Measurements from ENCODE around the gene KASH5.

- TF ChIP-seq, protein P1, sequence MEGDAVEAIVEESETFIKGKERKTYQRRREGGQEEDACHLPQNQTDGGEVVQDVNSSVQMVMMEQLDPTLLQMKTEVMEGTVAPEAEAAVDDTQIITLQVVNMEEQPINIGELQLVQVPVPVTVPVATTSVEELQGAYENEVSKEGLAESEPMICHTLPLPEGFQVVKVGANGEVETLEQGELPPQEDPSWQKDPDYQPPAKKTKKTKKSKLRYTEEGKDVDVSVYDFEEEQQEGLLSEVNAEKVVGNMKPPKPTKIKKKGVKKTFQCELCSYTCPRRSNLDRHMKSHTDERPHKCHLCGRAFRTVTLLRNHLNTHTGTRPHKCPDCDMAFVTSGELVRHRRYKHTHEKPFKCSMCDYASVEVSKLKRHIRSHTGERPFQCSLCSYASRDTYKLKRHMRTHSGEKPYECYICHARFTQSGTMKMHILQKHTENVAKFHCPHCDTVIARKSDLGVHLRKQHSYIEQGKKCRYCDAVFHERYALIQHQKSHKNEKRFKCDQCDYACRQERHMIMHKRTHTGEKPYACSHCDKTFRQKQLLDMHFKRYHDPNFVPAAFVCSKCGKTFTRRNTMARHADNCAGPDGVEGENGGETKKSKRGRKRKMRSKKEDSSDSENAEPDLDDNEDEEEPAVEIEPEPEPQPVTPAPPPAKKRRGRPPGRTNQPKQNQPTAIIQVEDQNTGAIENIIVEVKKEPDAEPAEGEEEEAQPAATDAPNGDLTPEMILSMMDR (IDR thresholded peaks at IDR 0.05; ENCODE audit: insufficient read depth, low read length), result no peak
- TF ChIP-seq POLR2AphosphoS5 (IDR thresholded peaks at IDR 0.05; ENCODE audit: low read depth), result no peak
Measured at GRCh38 chr19:49387936-49388372, at the start of gene KASH5.
